Measurements from ENCODE around the gene ATP7B.

DNA sequence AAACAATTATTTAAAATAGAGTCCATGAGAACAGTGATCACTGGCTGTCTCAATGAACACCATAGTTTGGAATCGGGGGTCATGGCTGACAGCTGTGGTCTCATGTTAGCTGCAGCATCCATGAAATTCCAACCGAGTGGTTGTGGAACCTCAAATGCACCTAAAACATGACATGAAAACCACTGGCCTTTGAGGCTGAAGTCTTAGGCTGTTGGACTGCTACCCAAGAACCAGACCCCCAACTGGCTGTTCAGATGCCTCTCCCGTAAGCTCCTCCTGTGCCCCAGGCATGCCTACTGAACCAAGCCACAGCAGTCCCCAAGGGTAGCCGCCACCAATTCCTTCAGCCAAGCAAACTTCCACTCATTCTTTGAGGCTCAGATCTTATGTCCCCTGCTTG, 50.5 kb downstream of the ATP7B start:
- no peak for TF ChIP-seq POLR2A (IDR thresholded peaks at IDR 0.05)
- TF ChIP-seq, protein P1, sequence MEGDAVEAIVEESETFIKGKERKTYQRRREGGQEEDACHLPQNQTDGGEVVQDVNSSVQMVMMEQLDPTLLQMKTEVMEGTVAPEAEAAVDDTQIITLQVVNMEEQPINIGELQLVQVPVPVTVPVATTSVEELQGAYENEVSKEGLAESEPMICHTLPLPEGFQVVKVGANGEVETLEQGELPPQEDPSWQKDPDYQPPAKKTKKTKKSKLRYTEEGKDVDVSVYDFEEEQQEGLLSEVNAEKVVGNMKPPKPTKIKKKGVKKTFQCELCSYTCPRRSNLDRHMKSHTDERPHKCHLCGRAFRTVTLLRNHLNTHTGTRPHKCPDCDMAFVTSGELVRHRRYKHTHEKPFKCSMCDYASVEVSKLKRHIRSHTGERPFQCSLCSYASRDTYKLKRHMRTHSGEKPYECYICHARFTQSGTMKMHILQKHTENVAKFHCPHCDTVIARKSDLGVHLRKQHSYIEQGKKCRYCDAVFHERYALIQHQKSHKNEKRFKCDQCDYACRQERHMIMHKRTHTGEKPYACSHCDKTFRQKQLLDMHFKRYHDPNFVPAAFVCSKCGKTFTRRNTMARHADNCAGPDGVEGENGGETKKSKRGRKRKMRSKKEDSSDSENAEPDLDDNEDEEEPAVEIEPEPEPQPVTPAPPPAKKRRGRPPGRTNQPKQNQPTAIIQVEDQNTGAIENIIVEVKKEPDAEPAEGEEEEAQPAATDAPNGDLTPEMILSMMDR (IDR thresholded peaks at IDR 0.05), result no peak
- TF ChIP-seq POLR2AphosphoS5 (IDR thresholded peaks at IDR 0.05), result no peak

Data from gastroesophageal sphincter (tissue), 3 donors.